Activated CD4-positive, CD25-positive, alpha-beta regulatory T cell treated with anti-CD3 and anti-CD28 coated beads, Interleukin-2, amount 50 U/mL, for 16 hours (primary cell): ENCODE measurements around the gene CD79A.
"Not testable (repeated sequence)": the region's sequence is repeated elsewhere in the genome, so short reads cannot be mapped to it uniquely, and the experiment has no call there.

ENCODE experiments used
- DNase-seq: peaks from one replicate; pipeline ENCODE4 v3.0.0-alpha.2; 2020; ENCODE audit warnings: low read depth, low spot score

Gene CD79A

DNA sequence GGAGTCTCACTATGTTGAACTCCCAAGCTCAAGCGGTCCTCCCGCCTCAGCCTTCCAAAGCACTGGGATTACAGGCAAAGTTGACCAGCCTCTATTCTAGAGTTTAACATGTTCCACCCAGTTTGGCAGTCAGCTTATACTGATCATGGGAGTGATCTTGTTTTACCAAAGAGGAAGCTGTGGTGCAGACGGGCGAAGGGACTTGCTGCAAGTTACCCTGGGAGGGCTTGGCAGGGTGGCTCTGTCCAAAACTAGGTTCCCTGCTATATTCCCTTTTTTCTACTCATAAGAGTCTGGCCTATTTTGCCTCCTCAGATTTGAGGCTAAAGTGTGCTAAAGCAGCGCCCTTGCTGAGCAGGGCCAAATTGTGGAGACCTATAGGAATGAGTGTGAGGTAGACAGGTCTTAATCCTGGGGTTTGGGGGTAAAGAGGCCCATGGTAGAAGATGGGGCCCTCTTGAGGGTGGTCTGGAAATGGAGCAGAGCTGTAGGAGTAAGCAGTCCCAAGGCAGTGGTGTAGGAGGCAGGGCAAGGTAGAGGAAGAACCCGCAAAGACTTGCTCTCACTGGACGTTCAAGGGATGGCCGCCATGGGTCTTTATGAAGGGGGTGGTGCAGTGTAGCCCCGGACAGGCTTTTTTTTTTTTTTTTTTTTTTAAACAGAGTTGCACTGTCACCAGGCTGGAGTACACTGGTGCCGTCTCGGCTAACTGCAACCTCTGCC, 13.7 kb upstream of the CD79A start:
- DNase-seq = no peak

GRCh38 chr19:41864374-41864773, 12.7 kb upstream of the CD79A start:
- no peak for DNase-seq

DNA sequence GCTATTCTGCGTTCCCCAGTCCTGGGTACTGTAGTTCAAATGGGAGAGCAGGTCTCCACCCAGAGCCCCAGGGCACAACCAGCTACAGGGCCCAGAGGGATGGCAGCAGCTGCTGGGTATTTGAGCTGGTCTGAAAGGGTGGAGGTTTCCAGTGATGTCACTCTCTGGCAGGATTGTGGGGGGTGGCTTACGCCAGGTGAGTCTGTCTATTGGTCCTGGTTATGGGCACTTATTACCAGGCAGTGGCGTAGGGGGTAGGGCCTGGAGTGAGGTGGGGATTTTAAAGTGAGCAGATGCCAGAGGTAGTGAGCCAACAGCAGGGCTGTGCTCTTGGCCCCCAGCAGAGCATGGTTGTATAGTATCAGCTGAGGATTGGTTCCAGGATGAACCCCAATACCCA, 10.8 kb upstream of the CD79A start:
- no peak for DNase-seq

GRCh38 chr19:41868120-41868988, 8.7 kb upstream of the CD79A start:
- no peak for DNase-seq

DNA sequence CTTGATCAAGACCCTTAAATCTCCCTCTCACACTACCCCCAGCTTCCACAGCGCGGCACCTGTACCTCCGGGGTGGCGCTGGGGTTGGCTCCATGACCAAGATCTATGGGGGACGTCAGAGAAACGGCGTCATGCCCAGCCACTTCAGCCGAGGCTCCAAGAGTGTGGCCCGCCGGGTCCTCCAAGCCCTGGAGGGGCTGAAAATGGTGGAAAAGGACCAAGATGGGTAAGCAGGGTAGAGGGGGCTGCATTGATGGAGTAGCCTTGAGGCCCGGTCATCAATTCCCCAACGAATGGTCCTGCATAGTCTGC, 8.1 kb upstream of the CD79A start:
- DNase-seq = no peak

GRCh38 chr19:41869374-41869955, 7.6 kb upstream of the CD79A start:
- no peak for DNase-seq

DNA sequence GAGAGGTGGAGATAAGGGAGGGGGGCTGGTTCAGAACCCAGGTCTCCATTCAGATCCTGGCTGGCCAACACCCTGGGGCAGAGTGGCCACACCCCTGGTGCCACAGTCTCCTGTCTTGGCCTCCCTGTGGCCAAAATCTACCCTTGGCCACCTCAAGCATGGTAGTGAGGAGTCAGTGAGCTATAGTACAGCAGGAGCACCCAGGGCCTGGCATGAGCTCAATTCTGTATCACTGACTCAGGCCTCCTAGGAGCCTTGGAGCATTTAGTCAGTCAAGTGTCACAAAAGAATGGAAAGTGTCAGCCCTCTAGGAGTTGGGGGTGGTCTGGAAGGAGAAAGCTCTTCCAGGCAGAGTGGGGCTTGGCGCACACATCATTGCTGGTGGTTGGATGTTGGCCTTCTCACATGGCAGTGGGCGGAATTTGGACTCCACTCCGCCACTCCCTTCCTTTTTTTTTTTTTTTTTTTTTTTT, 6.6 kb upstream of the CD79A start:
- DNase-seq = no peak

DNA sequence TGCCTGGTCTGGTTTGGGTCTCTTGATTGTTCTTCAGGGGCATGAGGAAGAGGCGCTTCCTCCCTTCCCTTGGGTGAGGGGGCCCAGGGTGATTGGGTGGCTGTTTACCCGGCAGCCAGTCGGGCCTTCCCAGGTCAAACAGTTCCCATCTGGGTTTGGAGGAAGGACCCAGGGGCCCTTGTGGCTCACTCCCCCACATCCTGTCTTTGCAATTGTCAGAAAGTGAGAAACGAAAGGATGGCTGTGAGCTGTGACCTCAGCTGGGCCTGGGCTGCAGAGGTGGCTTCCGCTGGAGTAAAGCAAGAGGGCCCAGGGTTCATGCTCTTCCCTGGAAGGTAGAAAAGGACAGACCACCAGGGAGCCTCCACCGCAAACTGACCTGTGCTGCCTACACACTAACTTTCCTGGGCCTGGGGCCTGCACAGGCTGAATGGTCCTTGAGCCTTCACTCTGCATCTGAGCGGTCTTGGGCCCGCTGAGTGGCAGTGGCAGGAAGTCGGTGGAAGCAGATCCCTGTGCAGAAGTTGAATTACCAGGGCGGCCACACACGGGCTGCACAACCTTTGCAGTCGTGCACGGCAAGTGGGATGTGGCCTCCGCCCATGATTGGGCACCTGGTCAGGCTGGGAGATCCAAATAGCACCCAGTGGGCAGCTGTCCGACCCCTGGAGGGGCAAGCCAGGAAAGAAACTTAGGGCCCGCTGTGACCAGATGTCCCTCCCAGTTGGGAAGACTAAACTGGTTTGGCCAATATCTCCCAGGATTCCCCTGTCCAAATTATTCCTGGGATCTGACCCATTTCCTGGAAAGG, 5.3 kb upstream of the CD79A start:
- DNase-seq = no peak

DNA sequence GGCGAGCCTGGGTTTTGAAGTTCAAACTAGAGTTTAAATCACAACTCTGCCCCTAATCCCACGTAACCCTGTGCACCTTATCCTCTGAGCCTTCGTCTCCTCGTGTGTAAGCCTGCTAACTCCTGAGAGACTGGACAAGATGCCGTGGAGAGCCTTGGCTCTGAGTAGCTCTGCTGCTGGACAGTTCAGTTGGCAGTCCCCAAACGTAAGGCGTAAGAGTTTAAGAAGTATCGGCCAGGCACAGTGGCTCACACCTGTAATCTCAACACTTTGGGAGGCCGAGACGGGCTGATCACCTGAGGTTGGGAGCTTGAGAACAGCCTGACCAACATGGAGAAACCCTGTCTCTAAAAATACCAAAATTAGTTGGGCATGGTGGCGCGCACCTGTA, 4.7 kb upstream of the CD79A start:
- no peak for DNase-seq

DNA sequence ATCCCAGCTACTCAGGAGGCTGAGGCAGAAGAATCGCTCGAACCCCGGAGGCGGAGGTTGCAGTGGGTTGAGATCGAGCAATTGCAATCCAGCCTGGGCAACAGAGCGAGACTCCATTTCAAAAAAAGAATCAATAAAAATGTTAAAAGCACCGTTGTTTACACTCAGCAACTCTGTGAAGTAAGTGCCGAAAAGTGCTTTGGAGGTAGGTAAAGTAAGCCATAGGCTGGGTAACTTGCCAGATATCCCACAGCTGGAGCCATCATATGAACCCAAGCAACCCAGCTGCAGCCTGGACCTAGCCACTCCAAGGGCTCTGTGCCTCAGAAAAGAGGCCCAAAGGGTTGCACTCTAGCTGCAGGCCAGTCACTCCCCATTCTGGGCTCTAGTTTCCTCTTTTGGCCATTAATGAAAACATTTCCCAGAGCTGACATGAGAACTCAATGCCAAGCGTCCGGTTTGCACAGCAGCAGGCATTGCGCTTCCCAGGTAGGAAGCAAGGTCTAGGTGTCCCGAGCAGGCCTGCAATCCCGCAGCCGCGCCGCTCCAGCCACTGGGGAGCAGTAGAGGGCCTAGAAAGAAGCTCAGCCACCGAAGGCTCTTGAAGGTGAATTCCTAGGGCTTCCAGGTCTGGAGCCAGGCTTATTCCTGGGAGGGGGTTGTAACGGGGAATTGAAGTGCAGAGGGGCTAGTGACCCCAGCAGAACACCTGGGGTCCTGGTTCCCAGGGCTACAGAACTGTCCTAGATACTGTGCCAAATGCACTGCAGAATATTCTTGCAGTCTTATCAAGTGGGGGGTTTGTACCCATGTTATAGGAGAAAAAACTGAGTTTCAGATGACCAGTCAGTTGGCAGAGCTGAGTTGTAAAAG, 4.1 kb upstream of the CD79A start:
- no peak for DNase-seq

GRCh38 chr19:41875973-41876372, 1.1 kb upstream of the CD79A start:
- DNase-seq = not testable (repeated sequence)

- DNase-seq = no peak
Measured at GRCh38 chr19:41877916-41878905, 1.1 kb downstream of the CD79A start.

DNA sequence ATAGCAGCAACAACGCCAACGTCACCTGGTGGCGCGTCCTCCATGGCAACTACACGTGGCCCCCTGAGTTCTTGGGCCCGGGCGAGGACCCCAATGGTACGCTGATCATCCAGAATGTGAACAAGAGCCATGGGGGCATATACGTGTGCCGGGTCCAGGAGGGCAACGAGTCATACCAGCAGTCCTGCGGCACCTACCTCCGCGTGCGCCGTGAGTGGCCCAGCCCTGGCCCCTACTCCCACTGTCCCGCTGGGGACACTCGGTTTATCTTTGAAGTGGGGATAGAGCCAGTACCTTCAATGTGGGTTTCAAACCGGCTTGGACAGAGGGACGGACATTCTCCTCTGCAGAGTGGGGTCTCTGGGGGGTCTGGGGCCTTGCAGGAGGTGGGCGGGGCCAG, 2.0 kb downstream of the CD79A start:
- no peak for DNase-seq

GRCh38 chr19:41879670-41880328, 2.7 kb downstream of the CD79A start:
- DNase-seq = no peak

DNA sequence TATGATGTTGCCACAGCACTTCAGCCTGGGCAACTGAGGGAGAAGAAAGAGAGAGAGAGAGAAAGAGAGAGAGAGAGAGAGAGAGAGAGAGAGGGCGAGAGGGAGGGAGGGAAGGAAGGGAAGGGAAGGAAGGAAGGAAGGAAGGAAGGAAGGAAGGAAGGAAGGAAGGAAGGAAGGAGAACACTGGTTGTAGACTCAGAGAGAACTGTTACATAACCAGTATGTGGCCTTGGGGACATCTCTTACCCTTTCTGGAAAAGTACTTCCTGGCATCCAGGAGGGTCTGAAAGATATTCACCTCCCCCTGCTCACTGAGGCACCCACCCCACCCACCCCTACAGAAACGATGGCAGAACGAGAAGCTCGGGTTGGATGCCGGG, 3.2 kb downstream of the CD79A start:
- no peak for DNase-seq

DNA sequence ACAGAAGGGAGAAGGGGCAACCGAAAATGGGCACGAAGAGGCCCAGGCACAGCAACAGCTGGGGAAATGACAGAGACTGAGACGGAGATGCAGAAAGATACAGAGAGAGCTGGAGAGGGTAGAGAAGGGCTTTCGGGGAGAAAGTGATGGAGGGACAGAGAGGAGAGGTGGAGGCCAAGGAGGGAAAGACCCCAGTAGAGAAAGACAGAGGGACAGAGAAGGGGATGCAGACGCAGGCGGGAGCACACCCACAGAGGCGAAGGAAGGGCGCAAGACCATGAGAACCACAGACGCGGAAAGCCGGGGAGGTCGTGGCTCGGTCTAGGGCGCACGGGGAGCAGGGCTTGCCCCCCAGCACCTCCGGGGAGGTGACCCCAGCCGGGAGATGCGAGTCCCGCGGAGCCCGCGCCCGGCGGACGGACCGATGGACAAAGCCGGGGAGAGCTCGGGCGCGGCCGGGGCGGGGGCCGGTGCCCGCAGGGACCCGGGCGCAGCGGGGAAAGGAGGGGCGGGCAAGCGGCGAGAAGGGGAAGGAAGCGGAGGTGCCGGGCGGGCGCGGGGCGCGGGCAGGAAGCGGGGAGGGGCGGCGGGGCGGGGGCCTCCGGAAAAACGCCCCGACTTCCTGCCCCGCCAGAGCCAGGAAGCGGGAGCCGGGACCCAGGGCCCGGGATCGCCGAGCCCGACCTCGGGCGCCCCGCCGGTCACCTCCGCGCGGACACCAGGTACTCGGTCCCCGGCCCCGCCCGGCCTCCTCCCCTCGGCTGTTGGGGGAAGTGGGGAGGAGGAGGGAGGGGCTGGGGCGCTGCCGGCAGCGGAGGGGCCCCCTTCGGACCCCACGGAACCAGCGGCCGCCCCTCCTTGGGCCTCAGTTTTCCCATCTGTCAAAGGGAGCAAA, 5.7 kb downstream of the CD79A start, which contains the start of gene ARHGEF1:
TSS of gene ARHGEF1 (plus strand) at position 617 of the 895 bp plus-strand sequence. CDS start 4,899 bp downstream, outside the sequence.
- DNase-seq = peak; percentile 27

- no peak for DNase-seq
Measured at GRCh38 chr19:41883463-41883820, 6.4 kb downstream of the CD79A start.
